ENCODE results near the gene NOL8.

GRCh38 chr9:92257327-92257726 is 67.8 kb downstream of the NOL8 start:
- TF ChIP-seq, protein P1, sequence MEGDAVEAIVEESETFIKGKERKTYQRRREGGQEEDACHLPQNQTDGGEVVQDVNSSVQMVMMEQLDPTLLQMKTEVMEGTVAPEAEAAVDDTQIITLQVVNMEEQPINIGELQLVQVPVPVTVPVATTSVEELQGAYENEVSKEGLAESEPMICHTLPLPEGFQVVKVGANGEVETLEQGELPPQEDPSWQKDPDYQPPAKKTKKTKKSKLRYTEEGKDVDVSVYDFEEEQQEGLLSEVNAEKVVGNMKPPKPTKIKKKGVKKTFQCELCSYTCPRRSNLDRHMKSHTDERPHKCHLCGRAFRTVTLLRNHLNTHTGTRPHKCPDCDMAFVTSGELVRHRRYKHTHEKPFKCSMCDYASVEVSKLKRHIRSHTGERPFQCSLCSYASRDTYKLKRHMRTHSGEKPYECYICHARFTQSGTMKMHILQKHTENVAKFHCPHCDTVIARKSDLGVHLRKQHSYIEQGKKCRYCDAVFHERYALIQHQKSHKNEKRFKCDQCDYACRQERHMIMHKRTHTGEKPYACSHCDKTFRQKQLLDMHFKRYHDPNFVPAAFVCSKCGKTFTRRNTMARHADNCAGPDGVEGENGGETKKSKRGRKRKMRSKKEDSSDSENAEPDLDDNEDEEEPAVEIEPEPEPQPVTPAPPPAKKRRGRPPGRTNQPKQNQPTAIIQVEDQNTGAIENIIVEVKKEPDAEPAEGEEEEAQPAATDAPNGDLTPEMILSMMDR (IDR thresholded peaks at IDR 0.05; ENCODE audit: low read length) = no peak
- no peak for TF ChIP-seq EZH2phosphoT487 (IDR thresholded peaks at IDR 0.05; ENCODE audit: low read length)
